Neuron (in vitro differentiated cells): ENCODE data around the gene SPTLC3.

ENCODE experiments used
- H2AFZ ChIP-seq: one replicate; pipeline ENCODE4 v1.6.1; 2013; ENCODE audit warnings: low read depth, mild to moderate bottlenecking, inconsistent platforms, low read length, moderate library complexity
- H3K27me3 ChIP-seq: one replicate; pipeline ENCODE4 v1.6.1; 2013; ENCODE audit warnings: low read length; ENCODE audit not compliant: insufficient read depth
- H3K36me3 ChIP-seq: one replicate; pipeline ENCODE4 v1.6.1; 2013; ENCODE audit warnings: low read length; ENCODE audit not compliant: insufficient read depth
- H3K4me1 ChIP-seq: one replicate; pipeline ENCODE4 v1.6.1; 2013; ENCODE audit warnings: low read length; ENCODE audit not compliant: insufficient read depth
- H3K4me3 ChIP-seq: 2 replicates; pipeline ENCODE4 v1.5.1; 2013; ENCODE audit warnings: mild to moderate bottlenecking, low read length, moderate library complexity
- H3K9me3 ChIP-seq: one replicate; pipeline ENCODE4 v1.6.1; 2013; ENCODE audit warnings: low read length

The SPTLC3 gene

DNA sequence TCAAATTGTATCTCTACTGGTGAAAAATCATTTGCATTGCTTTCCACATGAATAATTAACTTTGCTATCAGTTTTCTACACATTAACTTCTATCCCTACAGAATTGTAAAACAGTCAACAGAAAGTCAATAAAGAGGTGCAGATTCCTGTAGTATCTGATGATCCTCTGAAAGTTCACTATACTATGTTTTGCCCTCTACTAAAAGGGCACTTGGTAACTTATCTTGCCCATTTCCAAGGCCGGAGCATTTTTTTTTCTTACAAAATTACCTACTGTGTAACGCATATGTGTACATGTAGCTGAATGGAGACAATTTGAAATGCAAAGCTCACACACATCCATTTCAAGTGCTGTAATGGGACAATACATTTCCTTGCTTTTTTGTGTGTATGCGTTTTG, 9.6 kb upstream of the SPTLC3 start:
- H3K9me3 ChIP-seq = no peaks in the 10 kb centered on the region

DNA sequence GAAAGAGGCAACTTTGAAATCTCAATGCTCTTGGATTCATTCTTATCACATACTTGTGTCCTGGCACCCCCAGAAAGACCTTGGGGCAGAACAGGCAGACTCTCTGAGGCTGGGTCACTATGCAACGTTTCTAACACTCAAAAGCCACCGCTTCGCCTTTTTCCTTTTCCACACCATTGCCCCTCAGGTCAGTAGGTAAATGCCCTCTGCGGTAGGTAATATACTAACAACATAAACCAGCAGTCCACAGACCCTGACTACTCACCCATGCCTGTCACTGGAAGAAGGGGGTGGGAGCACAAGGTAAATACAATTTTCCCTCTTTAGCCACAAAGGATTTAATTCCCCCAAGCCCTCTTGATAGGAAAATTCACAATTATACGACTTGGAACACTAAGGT, 6.5 kb upstream of the SPTLC3 start:
- no peaks in the 10 kb centered on the region for H3K9me3 ChIP-seq
- H3K27me3 ChIP-seq = no peaks in the 10 kb centered on the region
- H3K4me3 ChIP-seq = no peak overlapping the region
- H3K4me1 ChIP-seq = no peaks in the 10 kb centered on the region
- H3K36me3 ChIP-seq = no peaks in the 10 kb centered on the region
- H2AFZ ChIP-seq = no peak overlapping the region

More for the DNA sequence above, 9.6 kb upstream of the SPTLC3 start:
- Histone ChIP-seq H3K4me1 (no peaks in the 10 kb centered on the region), H3K36me3 (no peaks in the 10 kb centered on the region), H2AFZ (no peak overlapping the region), H3K4me3 (no peak overlapping the region), H3K27me3 (no peaks in the 10 kb centered on the region)

DNA sequence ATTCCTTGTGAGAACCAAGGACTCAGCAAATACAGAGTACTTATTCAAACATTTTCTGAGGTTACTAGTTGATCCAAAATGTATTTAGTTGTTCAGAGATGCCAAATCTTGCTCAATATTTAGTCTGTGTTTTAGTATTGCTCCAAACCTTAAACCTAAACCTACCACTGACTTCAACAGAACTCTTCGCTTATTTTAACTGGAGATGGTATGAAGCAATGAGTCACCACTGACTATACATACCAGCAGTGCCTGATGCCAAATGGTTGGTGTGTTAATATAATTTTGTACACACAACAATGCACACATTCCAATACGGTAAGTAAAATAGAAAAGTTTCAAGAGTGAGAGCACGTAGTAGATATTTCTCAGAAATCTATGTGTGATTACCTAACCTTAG, 1.9 kb upstream of the SPTLC3 start:
- H3K4me1 ChIP-seq = peaks cover 16% of the 10 kb centered on the region
- H3K36me3 ChIP-seq = no peaks in the 10 kb centered on the region
- no peak overlapping the region for H2AFZ ChIP-seq
- H3K27me3 ChIP-seq = no peaks in the 10 kb centered on the region
- no peaks in the 10 kb centered on the region for H3K9me3 ChIP-seq
- H3K4me3 ChIP-seq = no peak overlapping the region

- Histone ChIP-seq H3K4me3 (no peak overlapping the region), H3K27me3 (no peaks in the 10 kb centered on the region), H3K36me3 (no peaks in the 10 kb centered on the region), H3K4me1 (peaks cover 22% of the 10 kb centered on the region), H3K9me3 (no peaks in the 10 kb centered on the region), H2AFZ (no peak overlapping the region)
Observed at GRCh38 chr20:13007596-13007995, 1.2 kb upstream of the SPTLC3 start.

- H2AFZ ChIP-seq = peak overlapping the region; percentile 33
- H3K4me3 ChIP-seq = peak overlapping the region; percentile 37
- H3K9me3 ChIP-seq = no peaks in the 10 kb centered on the region
- H3K4me1 ChIP-seq = peaks cover 41% of the 10 kb centered on the region
- H3K36me3 ChIP-seq = no peaks in the 10 kb centered on the region
- H3K27me3 ChIP-seq = no peaks in the 10 kb centered on the region
Observed at GRCh38 chr20:13009682-13010406, 1.1 kb downstream of the SPTLC3 start.

- Histone ChIP-seq H3K27me3 (no peaks in the 10 kb centered on the region), H2AFZ (no peak overlapping the region), H3K36me3 (no peaks in the 10 kb centered on the region), H3K4me3 (no peak overlapping the region), H3K9me3 (no peaks in the 10 kb centered on the region), H3K4me1 (peaks cover 41% of the 10 kb centered on the region)
Observed at GRCh38 chr20:13012886-13013285, 4.1 kb downstream of the SPTLC3 start.

GRCh38 chr20:13013411-13013810, 4.6 kb downstream of the SPTLC3 start:
- H3K4me3 ChIP-seq = no peak overlapping the region
- H3K27me3 ChIP-seq = no peaks in the 10 kb centered on the region
- no peaks in the 10 kb centered on the region for H3K9me3 ChIP-seq
- H3K36me3 ChIP-seq = no peaks in the 10 kb centered on the region
- H3K4me1 ChIP-seq = peaks cover 41% of the 10 kb centered on the region
- H2AFZ ChIP-seq = no peak overlapping the region

- Histone ChIP-seq H3K4me3 (no peak overlapping the region), H3K27me3 (no peaks in the 10 kb centered on the region), H2AFZ (no peak overlapping the region), H3K9me3 (no peaks in the 10 kb centered on the region), H3K4me1 (peaks cover 22% of the 10 kb centered on the region), H3K36me3 (no peaks in the 10 kb centered on the region)
Observed at GRCh38 chr20:13017235-13017634, 8.5 kb downstream of the SPTLC3 start.

DNA sequence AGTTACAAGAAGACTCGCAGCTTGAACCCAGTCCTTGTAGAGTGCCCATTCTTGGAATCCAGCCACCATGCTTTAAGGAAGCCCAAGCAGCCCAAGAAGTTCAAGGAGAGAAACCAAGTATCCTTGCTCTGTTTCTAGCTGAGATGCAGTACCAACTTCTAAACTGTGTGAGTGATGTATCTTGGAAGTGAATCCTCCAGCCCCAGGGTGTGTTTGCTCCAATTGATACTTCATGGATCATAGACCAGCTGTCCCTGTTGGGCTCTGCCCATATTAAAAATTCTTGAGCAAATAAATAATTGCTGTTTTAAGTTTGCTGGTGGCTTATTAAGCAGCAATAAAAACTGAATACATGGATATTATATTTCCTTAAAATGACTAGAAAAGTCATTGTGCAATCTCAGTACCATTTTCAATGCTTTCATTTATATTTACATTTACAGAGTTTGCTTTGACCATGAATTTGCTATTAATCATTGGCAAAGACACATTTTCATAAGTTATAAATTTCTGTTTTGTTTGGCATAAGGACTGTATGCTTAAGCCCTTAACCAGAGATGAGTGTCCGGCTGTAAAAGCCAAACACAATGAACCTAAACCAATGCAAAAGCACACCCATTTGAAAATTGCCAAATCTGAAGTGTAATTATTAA, 9.2 kb downstream of the SPTLC3 start:
- no peaks in the 10 kb centered on the region for H3K36me3 ChIP-seq
- no peaks in the 10 kb centered on the region for H3K9me3 ChIP-seq
- no peak overlapping the region for H3K4me3 ChIP-seq
- H3K4me1 ChIP-seq = peaks cover 15% of the 10 kb centered on the region
- no peaks in the 10 kb centered on the region for H3K27me3 ChIP-seq
- H2AFZ ChIP-seq = no peak overlapping the region

- H3K4me1 ChIP-seq = no peaks in the 10 kb centered on the region
- H2AFZ ChIP-seq = no peak overlapping the region
- H3K9me3 ChIP-seq = no peaks in the 10 kb centered on the region
- H3K36me3 ChIP-seq = no peaks in the 10 kb centered on the region
- no peaks in the 10 kb centered on the region for H3K27me3 ChIP-seq
- H3K4me3 ChIP-seq = no peak overlapping the region
Observed at GRCh38 chr20:13021205-13021970, 12.6 kb downstream of the SPTLC3 start.

DNA sequence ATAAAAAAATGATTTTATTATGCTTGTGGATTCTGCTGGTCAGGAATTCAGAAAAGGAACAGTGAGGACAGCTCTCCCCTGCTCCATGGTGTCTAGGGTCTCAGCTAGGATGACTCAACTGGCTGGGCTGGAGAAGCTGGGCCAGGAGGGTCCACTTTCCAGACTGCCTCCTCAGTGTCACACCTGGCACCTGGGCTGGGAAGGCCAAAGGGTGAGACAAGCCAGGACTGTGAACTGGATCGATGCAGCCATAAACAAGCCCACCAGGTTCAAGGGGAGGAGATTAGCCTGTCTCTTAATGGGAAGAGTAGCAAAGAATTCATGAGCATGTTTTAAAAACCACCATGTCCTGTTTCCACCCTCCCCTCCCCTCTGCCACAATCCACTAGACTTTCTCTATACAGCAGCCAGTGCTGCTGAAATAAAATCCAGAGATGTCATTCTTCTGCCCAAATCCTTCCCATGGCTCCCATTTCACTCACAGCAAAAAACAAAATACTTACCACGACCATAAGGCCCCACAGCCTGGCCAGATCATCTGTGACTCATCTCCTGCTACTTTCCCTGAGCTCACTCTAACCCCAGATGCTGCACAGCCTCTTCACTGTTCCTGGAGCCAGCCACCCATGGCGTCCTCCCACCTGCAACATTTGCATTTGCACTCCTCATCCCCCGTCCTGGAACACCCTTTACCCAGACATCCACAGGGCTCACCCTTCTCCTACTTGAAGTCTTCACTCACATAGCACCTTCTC, 13.8 kb downstream of the SPTLC3 start:
- Histone ChIP-seq H3K4me3 (no peak overlapping the region), H3K36me3 (no peaks in the 10 kb centered on the region), H2AFZ (no peak overlapping the region), H3K27me3 (no peaks in the 10 kb centered on the region), H3K9me3 (no peaks in the 10 kb centered on the region), H3K4me1 (no peaks in the 10 kb centered on the region)

DNA sequence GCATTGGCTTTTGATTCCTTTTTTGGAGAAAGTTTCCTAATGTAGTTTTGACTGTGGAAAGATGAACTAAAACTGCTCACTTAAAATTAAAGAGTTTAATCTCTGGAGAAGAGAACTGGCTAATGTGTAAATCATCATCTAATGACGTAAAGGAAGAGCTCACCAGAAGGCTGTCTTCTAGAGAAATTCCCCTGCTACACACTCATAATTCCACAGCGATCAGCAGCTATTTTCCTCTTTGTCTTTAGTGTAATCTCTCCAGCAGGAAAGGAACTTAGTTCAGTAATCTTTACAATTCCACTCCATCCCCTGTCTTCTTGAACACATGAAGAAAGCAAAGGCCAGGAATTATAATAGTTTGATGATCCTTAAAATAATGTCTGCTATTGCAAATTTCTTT, 15.8 kb downstream of the SPTLC3 start:
- no peaks in the 10 kb centered on the region for H3K9me3 ChIP-seq
- H3K36me3 ChIP-seq = no peaks in the 10 kb centered on the region
- H3K4me3 ChIP-seq = no peak overlapping the region

DNA sequence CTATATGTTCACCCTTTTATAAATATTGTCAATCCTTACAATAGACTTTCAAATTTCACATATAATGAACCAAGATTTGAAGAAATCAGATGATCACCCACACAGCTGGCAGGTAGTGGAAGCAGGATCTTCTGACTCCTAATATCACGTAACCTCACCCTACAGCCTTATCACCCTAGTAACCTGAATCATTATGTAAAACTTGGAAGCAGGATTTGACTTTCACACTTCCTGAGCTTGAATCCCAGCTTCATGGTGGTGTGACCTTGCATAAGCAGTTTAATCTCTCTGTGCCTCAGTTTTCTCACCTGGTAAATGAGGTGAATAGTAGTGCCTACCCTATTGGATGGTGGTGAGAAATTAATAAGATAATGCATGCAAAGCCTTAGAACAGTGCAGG, 16.4 kb downstream of the SPTLC3 start:
- Histone ChIP-seq H2AFZ (no peak overlapping the region), H3K4me3 (no peak overlapping the region), H3K27me3 (no peaks in the 10 kb centered on the region), H3K9me3 (no peaks in the 10 kb centered on the region), H3K4me1 (peaks cover 16% of the 10 kb centered on the region), H3K36me3 (no peaks in the 10 kb centered on the region)

More for the DNA sequence above, 15.8 kb downstream of the SPTLC3 start:
- H3K4me1 ChIP-seq = peaks cover 11% of the 10 kb centered on the region
- H2AFZ ChIP-seq = no peak overlapping the region
- H3K27me3 ChIP-seq = no peaks in the 10 kb centered on the region
